Right lobe of liver (tissue), 6 donors: ENCODE data around the gene TMED7. TPM values are rescaled to one million over a fixed set of nuclear protein-coding genes. Genes with fewer than 3 reads are reported as not detected.

Source experiments
- ATAC-seq, 4 donors: fragments of 200-7000 bp; cut with Tn5 transposase; one replicate each; pipeline ENCODE4 v1.9.1; 2020; ENCODE audit warnings: mild to moderate bottlenecking in 4 of 4, moderate library complexity in 4 of 4
- DNase-seq, 3 donors: peaks; one replicate each; pipeline ENCODE4 v3.0.0-alpha.2; 2020
- H3K27ac ChIP-seq, 3 donors: fragments of 200-600 bp; one replicate each; pipeline ENCODE4 v1.8.0; 2022
- H3K27me3 ChIP-seq, 2 donors: fragments of 200-600 bp; one replicate each; pipeline ENCODE4 v1.8.0; 2022
- H3K36me3 ChIP-seq, 4 donors: fragments of 200-600 bp; sonication (generic) in 1 of 4; one replicate each; pipeline versions ENCODE4 v1.5.1 to v1.8.0; 2017 to 2022; ENCODE audit warnings: control low read depth in 1 of 4
- H3K4me1 ChIP-seq, 4 donors: fragments of 200-600 bp; sonication (generic) in 1 of 4; one replicate each; pipeline versions ENCODE4 v1.5.1 to v1.8.0; 2017 to 2022; ENCODE audit warnings: control low read depth in 1 of 4
- H3K4me3 ChIP-seq, 3 donors: fragments of 200-600 bp; one replicate each; pipeline ENCODE4 v1.8.0; 2022
- H3K9me3 ChIP-seq, 4 donors: fragments of 200-600 bp; sonication (generic) in 1 of 4; one replicate each; pipeline versions ENCODE4 v1.5.1 to v1.8.0; 2017 to 2022; ENCODE audit warnings: control low read depth in 1 of 4
- CTCF ChIP-seq, 4 donors: fragments of 200-600 bp in 3 of 4; fragments of 450-650 bp in 1 of 4; IDR thresholded peaks; one replicate each; pipeline versions ENCODE4 v1.5.1 to v1.8.0; 2016 to 2022; ENCODE audit warnings: antibody characterized with exemption in 4 of 4, mild to moderate bottlenecking in 2 of 4
- POLR2A ChIP-seq: fragments of 450-650 bp; IDR thresholded peaks from one replicate; pipeline ENCODE4 v1.6.1; 2017; ENCODE audit warnings: antibody characterized with exemption, mild to moderate bottlenecking
- WGBS: methylation state at CpG from one replicate; pipeline ENCODE4 v1.1.6; 2018; ENCODE audit warnings: low coverage, low lambda C conversion rate; ENCODE audit not compliant: insufficient coverage; ENCODE audit errors: missing lambda C conversion rate; 5-methylcytosine and 5-hydroxymethylcytosine counted together
- intact Hi-C, 2 donors: fragments of 100-400 bp; cut with DNase I; formaldehyde crosslinking; loops; one replicate each; pipeline versions ENCODE4 v1.11.2 to v1.14.1; 2022
- total RNA-seq, 6 experiments: library from RNA; depleted of rRNA in 2 of 6; stranded (reverse); fragments of >200 nt in 2 of 6; fragmentation: NEBNext Ultra II Directional in 3 of 6; extraction: Animal tissue kit (Norgen Biotek cat#: 25700) in 3 of 6; gene quantifications; one replicate each; pipeline versions ENCODE4 v1.1.0 to v1.2.4, GENCODE V29; 2016 to 2023
- donor health status: DM: no; HTN: yes; CAD: no.
- donor health status: DM: no; HTN: no; CAD: no.
- donor health status: DM: no; HTN: no; CAD: no.
- donor health status: DM: no; HTN: yes; CAD: no.
- donor health status: DM: no; HTN: yes; CAD: no.

TMED7 gene
- total RNA-seq, 6 experiments from 2014 or later, result 69.8 to 103 (median 91.7) TPM

DNA sequence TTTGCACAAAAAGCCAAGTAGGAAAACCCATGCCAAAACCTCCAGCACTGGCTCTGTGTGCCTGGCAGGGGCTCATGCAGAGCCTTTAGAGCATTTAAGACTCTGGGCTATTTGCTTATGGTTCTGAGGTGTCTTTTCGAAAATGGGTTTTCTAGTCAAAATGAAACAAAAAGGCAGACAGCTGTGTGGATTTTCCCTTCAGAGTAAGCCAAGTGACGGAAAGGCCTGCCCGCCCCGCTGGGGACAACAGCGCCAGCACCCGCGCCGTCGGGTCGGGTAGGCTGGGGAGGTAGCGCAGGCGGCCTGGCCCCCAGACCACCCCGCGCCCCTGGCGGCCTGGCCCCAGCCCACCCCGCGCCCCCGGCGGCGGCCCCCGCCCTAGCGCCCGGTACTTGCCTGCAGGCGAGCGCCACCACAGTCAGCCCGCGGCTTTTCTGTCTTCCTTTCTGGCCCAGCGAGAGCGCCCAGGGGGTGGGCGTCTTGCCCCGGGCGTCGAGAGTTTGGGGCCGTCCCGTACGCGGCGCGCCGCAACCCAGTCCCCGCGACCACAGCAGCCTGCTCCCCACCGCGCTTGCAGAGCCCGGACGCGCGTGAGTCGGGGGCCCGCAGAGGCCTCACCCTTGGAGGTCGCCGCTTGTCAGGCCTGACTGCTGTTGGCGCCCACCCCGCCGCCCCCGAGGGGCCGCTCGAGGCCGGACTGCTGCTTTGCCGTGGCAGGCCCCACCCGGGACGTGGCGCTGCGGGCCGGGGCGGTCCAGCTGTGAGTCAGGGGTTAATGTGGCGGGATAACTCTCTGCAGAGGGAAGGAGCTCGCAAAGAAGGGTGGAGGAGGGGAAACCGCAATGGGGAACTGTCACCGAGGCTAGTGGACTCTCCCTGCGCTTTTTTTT is 23.9 kb downstream of the TMED7 start, which contains the start of gene TICAM2:
Gene TICAM2 (minus strand): TSS at position 779 of the 890 bp plus-strand sequence. CDS start 21,223 bp downstream, outside the sequence.
- no peaks in the 10 kb centered on the region for H3K9me3 ChIP-seq
- peak within 1 kb of the TSS; percentile 67 to 84 (median 76) for H3K4me3 ChIP-seq
- TF ChIP-seq POLR2A (no peak), CTCF (IDR thresholded peaks at IDR 0.05) (peak; percentile 11 to 36 (median 28))
- WGBS, result 0% methylated on average over 10 of the region's 71 CpGs
- peak within 1 kb of the TSS; percentile 89 to 96 (median 94) for H3K27ac ChIP-seq
- ATAC-seq (peak; percentile 85 to 90 (median 88)), DNase-seq (peak; percentile 76 to 83 (median 81))
- H3K27me3 ChIP-seq, result no peaks in the 10 kb centered on the region
- intact Hi-C loops, result no loop called here
- H3K4me1 ChIP-seq, result peaks cover 0 to 11% (median 0%) of the 10 kb centered on the region in 4 donors
- no peaks in the 10 kb centered on the region for H3K36me3 ChIP-seq

DNA sequence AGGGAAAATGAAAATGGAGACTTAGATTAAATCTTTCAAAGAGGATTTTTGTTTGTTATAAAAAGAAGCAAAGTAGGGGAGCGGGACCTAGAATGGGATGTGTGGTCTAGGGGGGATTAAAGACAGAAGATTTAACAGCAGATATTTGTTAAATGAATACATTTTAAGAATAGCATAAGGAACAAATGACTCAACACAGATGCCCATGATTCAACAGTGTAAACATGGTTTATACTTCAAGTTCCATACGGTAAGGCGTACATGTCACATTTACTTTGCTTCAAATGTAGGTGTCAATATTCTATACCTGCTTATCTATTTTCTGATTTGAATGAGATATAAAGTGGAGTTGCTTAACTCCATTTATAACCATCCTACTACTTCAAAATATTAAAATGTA is 25.1 kb downstream of the TMED7 start:
- intact Hi-C loops, result no loop called here
- WGBS, result 89% methylated on average over 3 of the region's 3 CpGs
- no peaks in the 10 kb centered on the region for H3K9me3 ChIP-seq
- H3K4me1 ChIP-seq, result peaks cover 0 to 11% (median 0%) of the 10 kb centered on the region in 4 donors
- DNase-seq, result no peak
- H3K4me3 ChIP-seq, result no peak overlapping the region
- H3K27ac ChIP-seq, result no peak overlapping the region
- no peak for ATAC-seq
- TF ChIP-seq POLR2A (no peak), CTCF (IDR thresholded peaks at IDR 0.05) (no peak)
- no peaks in the 10 kb centered on the region for H3K36me3 ChIP-seq
- no peaks in the 10 kb centered on the region for H3K27me3 ChIP-seq

GRCh38 chr5:115599924-115600323 is 25.9 kb downstream of the TMED7 start:
- WGBS, result 72% methylated on average over 2 of the region's 2 CpGs
- intact Hi-C loops, result no loop called here
- no peak overlapping the region for H3K27ac ChIP-seq

GRCh38 chr5:115599502-115599901 is 26.3 kb downstream of the TMED7 start:
- H3K36me3 ChIP-seq, result no peaks in the 10 kb centered on the region
- H3K4me3 ChIP-seq, result no peak overlapping the region
- DNase-seq (no peak), ATAC-seq (peak; percentile 14 to 59 (median 28))
- H3K4me1 ChIP-seq, result peaks cover 0 to 11% (median 0%) of the 10 kb centered on the region in 4 donors
- WGBS, result 63% methylated on average over 1 of the region's 1 CpG
- H3K27me3 ChIP-seq, result no peaks in the 10 kb centered on the region
- intact Hi-C loops, result no loop called here
- H3K9me3 ChIP-seq, result no peaks in the 10 kb centered on the region
- no peak for TF ChIP-seq POLR2A
- no peak for TF ChIP-seq CTCF (IDR thresholded peaks at IDR 0.05)
- no peak overlapping the region for H3K27ac ChIP-seq

More at GRCh38 chr5:115599924-115600323, 25.9 kb downstream of the TMED7 start:
- Histone ChIP-seq H3K4me1 (peaks cover 0 to 11% (median 0%) of the 10 kb centered on the region in 4 donors), H3K36me3 (no peaks in the 10 kb centered on the region), H3K27me3 (no peaks in the 10 kb centered on the region), H3K9me3 (no peaks in the 10 kb centered on the region), H3K4me3 (no peak overlapping the region)
- no peak for ATAC-seq
- TF ChIP-seq CTCF (IDR thresholded peaks at IDR 0.05) (no peak), POLR2A (no peak)
- DNase-seq, result no peak
